Body of pancreas (tissue), 4 donors: Measurements from ENCODE around the gene NUCB2. TPM values are rescaled to one million over a fixed set of nuclear protein-coding genes. Genes with fewer than 3 reads are reported as not detected.
"Not testable (repeated sequence)": the region's sequence is repeated elsewhere in the genome, so short reads cannot be mapped to it uniquely, and the experiment has no call there.

Experiments used
- ATAC-seq: fragments of 150-250 bp; one replicate; pipeline ENCODE4 v1.9.1; 2016
- DNase-seq, 4 donors: peaks; one replicate each; pipeline ENCODE4 v3.0.0-alpha.2; 2019
- H3K27ac ChIP-seq, 4 donors: fragments of 200-600 bp; sonication (generic); 1 replicate in 3 of 4; 2 replicates in 1 of 4; pipeline versions ENCODE4 v1.5.1 to v1.6.1; 2016 to 2019; ENCODE audit warnings: mild to moderate bottlenecking in 1 of 4, mixed read lengths in 1 of 4, moderate library complexity in 1 of 4
- H3K27me3 ChIP-seq, 2 donors: fragments of 200-600 bp; sonication (generic); one replicate each; pipeline ENCODE4 v1.6.0; 2016; ENCODE audit warnings: mild to moderate bottlenecking in 1 of 2
- H3K36me3 ChIP-seq, 2 donors: fragments of 200-600 bp; sonication (generic); replicated peaks in 1 of 2; 2 replicates each; pipeline ENCODE4 v1.5.1; 2016; ENCODE audit warnings: low read depth in 2 of 2; ENCODE audit not compliant: insufficient read depth in 1 of 2
- H3K4me1 ChIP-seq: fragments of 200-600 bp; sonication (generic); one replicate; pipeline ENCODE4 v1.6.0; 2016
- H3K4me3 ChIP-seq, 2 donors: fragments of 200-600 bp; sonication (generic); 1 replicate in 1 of 2; 2 replicates in 1 of 2; pipeline ENCODE4 v1.5.1; 2016 to 2019
- H3K9me3 ChIP-seq, 3 donors: fragments of 200-600 bp; sonication (generic); 1 replicate in 2 of 3; 2 replicates in 1 of 3; pipeline ENCODE4 v1.5.1; 2016
- CTCF ChIP-seq, 7 experiments: fragments of 450-650 bp in 4 of 7; fragments of 200-600 bp in 3 of 7; sonication (generic) in 3 of 7; IDR thresholded peaks; one replicate each; pipeline ENCODE4 v1.5.1; 2016 to 2019; ENCODE audit warnings: antibody characterized with exemption in 7 of 7
- POLR2A ChIP-seq, 3 donors: fragments of 450-650 bp; IDR thresholded peaks; one replicate each; pipeline ENCODE4 v1.6.1; 2016; ENCODE audit warnings: antibody characterized with exemption in 3 of 3, mild to moderate bottlenecking in 2 of 3
- WGBS, 2 donors: methylation state at CpG; one replicate each; pipeline ENCODE4 v1.1.5; 2017; 5-methylcytosine and 5-hydroxymethylcytosine counted together
- intact Hi-C: fragments of 100-400 bp; cut with DNase I; formaldehyde crosslinking; loops from one replicate; pipeline ENCODE4 v1.15.1; 2023
- total RNA-seq, 2 donors: library from RNA; depleted of rRNA; stranded (reverse); fragments of >200 nt; gene quantifications; one replicate each; pipeline ENCODE4 v1.1.0, GENCODE V29; 2016

The NUCB2 gene
- total RNA-seq, 2 donors from 2014 or later, result 106 to 156 TPM

GRCh38 chr11:17233101-17233500 is 43.4 kb upstream of the NUCB2 start:
- DNase-seq (no peak), ATAC-seq (no peak)
- H3K9me3 ChIP-seq, result no peaks in the 10 kb centered on the region
- intact Hi-C loops, result no loop called here
- no peaks in the 10 kb centered on the region for H3K4me1 ChIP-seq
- TF ChIP-seq CTCF (IDR thresholded peaks at IDR 0.05), result no peak
- TF ChIP-seq POLR2A (IDR thresholded peaks at IDR 0.05), result no peak
- H3K4me3 ChIP-seq, result no peak overlapping the region
- no peak overlapping the region for H3K27ac ChIP-seq
- H3K36me3 ChIP-seq, result no peaks in the 10 kb centered on the region
- no peaks in the 10 kb centered on the region for H3K27me3 ChIP-seq

- ATAC-seq (no peak), DNase-seq (no peak)
- no peaks in the 10 kb centered on the region for H3K4me1 ChIP-seq
- H3K4me3 ChIP-seq, result no peak overlapping the region
- H3K36me3 ChIP-seq, result no peaks in the 10 kb centered on the region
- intact Hi-C loops, result no loop called here
- no peaks in the 10 kb centered on the region for H3K9me3 ChIP-seq
- no peaks in the 10 kb centered on the region for H3K27me3 ChIP-seq
- no peak overlapping the region for H3K27ac ChIP-seq
- WGBS, 2 donors, result 33 to 36% methylated on average over 3 of the region's 3 CpGs
- TF ChIP-seq POLR2A (IDR thresholded peaks at IDR 0.05), result no peak
- TF ChIP-seq CTCF (IDR thresholded peaks at IDR 0.05), result no peak
Measured at GRCh38 chr11:17238377-17238776, 38.2 kb upstream of the NUCB2 start.

GRCh38 chr11:17239927-17240326 is 36.6 kb upstream of the NUCB2 start:
- ATAC-seq, intact Hi-C loops: not testable (repeated sequence)

GRCh38 chr11:17240780-17241179 is 35.8 kb upstream of the NUCB2 start:
- no peak for DNase-seq
- intact Hi-C loops, result no loop called here
- Histone ChIP-seq H3K4me3 (no peak overlapping the region), H3K9me3 (no peaks in the 10 kb centered on the region), H3K27ac (no peak overlapping the region), H3K4me1 (no peaks in the 10 kb centered on the region), H3K27me3 (no peaks in the 10 kb centered on the region), H3K36me3 (no peaks in the 10 kb centered on the region)
- no peak for ATAC-seq
- TF ChIP-seq CTCF (IDR thresholded peaks at IDR 0.05), result no peak
- TF ChIP-seq POLR2A (IDR thresholded peaks at IDR 0.05), result no peak

More at GRCh38 chr11:17239927-17240326, 36.6 kb upstream of the NUCB2 start:
- 77 to 91% methylated on average over 4 of the region's 4 CpGs for WGBS, 2 donors
- H3K4me3 ChIP-seq, DNase-seq, H3K9me3 ChIP-seq, H3K4me1 ChIP-seq, H3K36me3 ChIP-seq, H3K27me3 ChIP-seq, H3K27ac ChIP-seq: not testable (repeated sequence)

GRCh38 chr11:17242954-17243353 is 33.6 kb upstream of the NUCB2 start:
- intact Hi-C loops, H3K4me3 ChIP-seq, H3K9me3 ChIP-seq, DNase-seq, ATAC-seq, H3K36me3 ChIP-seq, H3K4me1 ChIP-seq, H3K27me3 ChIP-seq, H3K27ac ChIP-seq: not testable (repeated sequence)
- 98 to 100% methylated on average over 4 of the region's 4 CpGs for whole genome bisulfite sequencing, 2 donors

GRCh38 chr11:17244046-17244445 is 32.5 kb upstream of the NUCB2 start:
- WGBS, 2 donors, result 64 to 67% methylated on average over 1 to 2 of the region's 2 CpGs
- Histone ChIP-seq H3K36me3 (no peaks in the 10 kb centered on the region), H3K4me3 (no peak overlapping the region), H3K27ac (no peak overlapping the region), H3K9me3 (no peaks in the 10 kb centered on the region), H3K4me1 (no peaks in the 10 kb centered on the region), H3K27me3 (no peaks in the 10 kb centered on the region)
- TF ChIP-seq CTCF (IDR thresholded peaks at IDR 0.05) (no peak), POLR2A (IDR thresholded peaks at IDR 0.05) (no peak)
- no peak for ATAC-seq
- intact Hi-C loops, result no loop called here
- DNase-seq, result no peak
